Coronary artery (tissue), 2 donors: ENCODE results near the gene MAP4K3.

ENCODE experiments used
- DNase-seq: peaks from one replicate; pipeline ENCODE4 v3.0.0-alpha.2; 2017; ENCODE audit warnings: low spot score
- H3K27ac ChIP-seq, 2 donors: fragments of 200-600 bp; sonication (generic); one replicate each; pipeline ENCODE4 v1.5.1; 2016 to 2019
- H3K4me3 ChIP-seq: fragments of 200-600 bp; sonication (generic); 2 replicates; pipeline ENCODE4 v1.5.1; 2016; ENCODE audit warnings: mild to moderate bottlenecking, moderate library complexity
- TF ChIP-seq, protein P1 (sequence below): fragments of 200-600 bp; sonication (generic); IDR thresholded peaks from one replicate; pipeline ENCODE4 v1.5.1; 2019; ENCODE audit warnings: antibody characterized with exemption

The MAP4K3 gene

GRCh38 chr2:39468579-39469451 lies 31.7 kb upstream of the MAP4K3 start:
- H3K27ac ChIP-seq = peak overlapping the region; percentile 52 to 73
- DNase-seq = no peak
- H3K4me3 ChIP-seq = peak overlapping the region; percentile 31
- TF ChIP-seq, protein P1, sequence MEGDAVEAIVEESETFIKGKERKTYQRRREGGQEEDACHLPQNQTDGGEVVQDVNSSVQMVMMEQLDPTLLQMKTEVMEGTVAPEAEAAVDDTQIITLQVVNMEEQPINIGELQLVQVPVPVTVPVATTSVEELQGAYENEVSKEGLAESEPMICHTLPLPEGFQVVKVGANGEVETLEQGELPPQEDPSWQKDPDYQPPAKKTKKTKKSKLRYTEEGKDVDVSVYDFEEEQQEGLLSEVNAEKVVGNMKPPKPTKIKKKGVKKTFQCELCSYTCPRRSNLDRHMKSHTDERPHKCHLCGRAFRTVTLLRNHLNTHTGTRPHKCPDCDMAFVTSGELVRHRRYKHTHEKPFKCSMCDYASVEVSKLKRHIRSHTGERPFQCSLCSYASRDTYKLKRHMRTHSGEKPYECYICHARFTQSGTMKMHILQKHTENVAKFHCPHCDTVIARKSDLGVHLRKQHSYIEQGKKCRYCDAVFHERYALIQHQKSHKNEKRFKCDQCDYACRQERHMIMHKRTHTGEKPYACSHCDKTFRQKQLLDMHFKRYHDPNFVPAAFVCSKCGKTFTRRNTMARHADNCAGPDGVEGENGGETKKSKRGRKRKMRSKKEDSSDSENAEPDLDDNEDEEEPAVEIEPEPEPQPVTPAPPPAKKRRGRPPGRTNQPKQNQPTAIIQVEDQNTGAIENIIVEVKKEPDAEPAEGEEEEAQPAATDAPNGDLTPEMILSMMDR = no peak

- no peak for DNase-seq
- Histone ChIP-seq H3K27ac (no peak overlapping the region), H3K4me3 (no peak overlapping the region)
- TF ChIP-seq, protein P1 = no peak
These were observed 29.2 kb upstream of the MAP4K3 start for GRCh38 chr2:39466311-39466710.

- no peak for DNase-seq
- H3K27ac ChIP-seq = no peak overlapping the region
- TF ChIP-seq, protein P1 = no peak
- H3K4me3 ChIP-seq = no peak overlapping the region
These were observed 27.8 kb upstream of the MAP4K3 start for GRCh38 chr2:39464864-39465263.

DNA sequence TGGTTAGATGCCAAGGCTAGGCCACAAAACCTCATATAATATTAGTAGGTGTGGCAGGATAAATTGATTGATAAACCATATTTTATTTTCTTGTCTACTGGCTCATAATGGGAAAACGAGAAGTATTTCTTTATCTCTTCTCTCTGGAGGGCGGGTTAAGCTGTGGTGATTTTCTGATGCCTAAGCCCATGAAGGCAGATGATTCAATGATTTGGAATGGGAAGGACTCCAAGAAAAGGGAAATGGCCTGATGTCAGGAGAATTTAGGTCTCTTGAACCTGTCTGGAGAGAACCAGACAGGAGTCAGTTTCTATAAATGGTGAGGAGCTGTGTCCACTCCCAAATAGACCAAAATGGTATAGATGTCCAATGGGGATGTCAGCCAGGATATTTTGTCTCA lies 18.7 kb upstream of the MAP4K3 start:
- TF ChIP-seq, protein P1 = no peak
- Histone ChIP-seq H3K27ac (no peak overlapping the region), H3K4me3 (no peak overlapping the region)
- DNase-seq = no peak

- no peak for DNase-seq
- TF ChIP-seq, protein P1 = no peak
- Histone ChIP-seq H3K4me3 (no peak overlapping the region), H3K27ac (no peak overlapping the region)
These were observed 15.3 kb upstream of the MAP4K3 start for GRCh38 chr2:39452396-39452795.

DNA sequence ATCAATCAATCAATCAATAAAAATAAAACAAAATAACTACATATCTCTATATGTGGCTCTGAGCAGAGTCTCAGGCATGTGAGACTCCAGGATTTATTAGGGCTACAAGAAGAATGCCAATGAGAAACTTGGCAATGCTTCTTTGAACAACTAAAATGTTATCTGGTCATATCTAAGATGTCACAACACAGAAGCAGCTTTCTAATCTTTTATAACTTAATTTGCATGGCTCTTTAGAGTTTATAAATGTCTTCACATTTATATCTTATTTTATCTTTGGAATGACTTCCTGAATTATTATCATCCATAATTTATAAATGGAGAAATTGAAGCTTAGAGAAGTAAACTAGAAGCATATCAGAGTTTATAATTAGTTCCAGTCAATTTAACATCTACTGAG lies 14.9 kb upstream of the MAP4K3 start:
- TF ChIP-seq, protein P1 = no peak
- H3K27ac ChIP-seq = no peak overlapping the region
- DNase-seq = no peak
- no peak overlapping the region for H3K4me3 ChIP-seq

- DNase-seq = no peak
- Histone ChIP-seq H3K27ac (no peak overlapping the region), H3K4me3 (no peak overlapping the region)
- TF ChIP-seq, protein P1 = no peak
These were observed 11.1 kb upstream of the MAP4K3 start for GRCh38 chr2:39448169-39448502.
